ENCODE results near the gene TRDN. TPM values are rescaled to one million over a fixed set of nuclear protein-coding genes. Genes with fewer than 3 reads are reported as not detected.
"Not testable (repeated sequence)": the region's sequence is repeated elsewhere in the genome, so short reads cannot be mapped to it uniquely, and the experiment has no call there.

TRDN gene
- total and polyA plus RNA-seq, 9 donors, result under 0.01 to 7.8 (median 1.3) TPM; not detected in 1

- intact Hi-C loops (cut with DNase I), result no loop called here
- H3K4me1 ChIP-seq (ENCODE audit: insufficient read depth), result no peaks in the 10 kb centered on the region
- TF ChIP-seq CTCF (IDR thresholded peaks at IDR 0.05) (no peak), POLR2A (IDR thresholded peaks at IDR 0.05) (no peak), EP300 (IDR thresholded peaks at IDR 0.05) (no peak)
- H3K9me3 ChIP-seq, result no peaks in the 10 kb centered on the region
- no peak overlapping the region for H3K4me3 ChIP-seq
- no peaks in the 10 kb centered on the region for H3K36me3 ChIP-seq
- WGBS, 3 donors, result 13 to 23% (median 16%) methylated on average over 1 of the region's 1 CpG
- H3K27ac ChIP-seq, result no peak overlapping the region
- DNase-seq, result no peak
- H3K27me3 ChIP-seq, result no peaks in the 10 kb centered on the region
Measured at GRCh38 chr6:123480986-123481385, 155.8 kb downstream of the TRDN start.

GRCh38 chr6:123472025-123472702 is 164.6 kb downstream of the TRDN start:
- H3K4me1 ChIP-seq (ENCODE audit: insufficient read depth); H3K9me3 ChIP-seq; H3K4me3 ChIP-seq; H3K36me3 ChIP-seq; H3K27ac ChIP-seq; DNase-seq; intact Hi-C loops (cut with DNase I); H3K27me3 ChIP-seq: not testable (repeated sequence)
- WGBS, 3 donors, result 84 to 89% (median 84%) methylated on average over 29 of the region's 29 CpGs

GRCh38 chr6:123467392-123467791 is 169.4 kb downstream of the TRDN start:
- WGBS, 3 donors, result 54 to 78% (median 55%) methylated on average over 2 of the region's 2 CpGs
- H3K27ac ChIP-seq, result no peak overlapping the region
- no peaks in the 10 kb centered on the region for H3K4me1 ChIP-seq (ENCODE audit: insufficient read depth)
- intact Hi-C loops (cut with DNase I), result no loop called here
- no peak for DNase-seq
- H3K4me3 ChIP-seq, result no peak overlapping the region
- no peaks in the 10 kb centered on the region for H3K36me3 ChIP-seq
- TF ChIP-seq POLR2A (IDR thresholded peaks at IDR 0.05) (no peak), EP300 (IDR thresholded peaks at IDR 0.05) (no peak), CTCF (IDR thresholded peaks at IDR 0.05) (no peak)
- no peaks in the 10 kb centered on the region for H3K9me3 ChIP-seq
- H3K27me3 ChIP-seq, result no peaks in the 10 kb centered on the region

DNA sequence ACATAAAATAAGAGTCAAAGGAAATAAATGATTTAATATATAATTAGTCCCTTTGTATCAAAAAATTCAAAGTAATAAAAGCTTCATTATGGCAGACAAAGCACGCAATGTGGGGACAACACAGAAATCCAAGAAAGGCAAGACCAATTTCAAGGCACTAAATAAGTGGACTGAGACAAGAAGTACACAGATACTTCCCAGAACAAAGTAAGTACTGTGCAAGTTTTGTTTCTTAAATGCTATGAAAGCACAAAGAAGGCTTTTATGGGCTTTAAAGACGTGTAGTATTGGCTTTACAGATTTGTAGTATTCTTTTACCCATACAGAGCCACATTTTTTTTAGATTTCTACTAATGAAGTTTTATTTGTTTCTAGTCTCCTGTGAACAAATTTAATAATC is 174.6 kb downstream of the TRDN start:
- no peaks in the 10 kb centered on the region for H3K27me3 ChIP-seq
- no peak overlapping the region for H3K4me3 ChIP-seq
- TF ChIP-seq CTCF (IDR thresholded peaks at IDR 0.05), result no peak
- no peak for TF ChIP-seq EP300 (IDR thresholded peaks at IDR 0.05)
- no peak for TF ChIP-seq POLR2A (IDR thresholded peaks at IDR 0.05)
- DNase-seq, result no peak
- H3K9me3 ChIP-seq, result no peaks in the 10 kb centered on the region
- intact Hi-C loops (cut with DNase I), result no loop called here
- 62 to 75% (median 66%) methylated on average over 2 of the region's 2 CpGs for WGBS, 3 donors
- H3K4me1 ChIP-seq (ENCODE audit: insufficient read depth), result no peaks in the 10 kb centered on the region
- H3K36me3 ChIP-seq, result no peaks in the 10 kb centered on the region
- no peak overlapping the region for H3K27ac ChIP-seq

- TF ChIP-seq POLR2A (IDR thresholded peaks at IDR 0.05) (no peak), EP300 (IDR thresholded peaks at IDR 0.05) (no peak), CTCF (IDR thresholded peaks at IDR 0.05) (no peak)
- Histone ChIP-seq H3K4me1 (ENCODE audit: insufficient read depth) (no peaks in the 10 kb centered on the region), H3K4me3 (no peak overlapping the region), H3K36me3 (no peaks in the 10 kb centered on the region), H3K9me3 (no peaks in the 10 kb centered on the region), H3K27ac (no peak overlapping the region), H3K27me3 (no peaks in the 10 kb centered on the region)
- intact Hi-C loops (cut with DNase I), result no loop called here
- DNase-seq, result no peak
- 91 to 94% (median 91%) methylated on average over 1 of the region's 1 CpG for WGBS, 3 donors
Measured at GRCh38 chr6:123458218-123458617, 178.5 kb downstream of the TRDN start.

Measured in ovary (tissue), 9 donors.